Activated CD8-positive, alpha-beta memory T cell treated with anti-CD3 and anti-CD28 coated beads for 24 hours (primary cell): Measurements from ENCODE around the gene DHRS13.
"Not testable (repeated sequence)": the region's sequence is repeated elsewhere in the genome, so short reads cannot be mapped to it uniquely, and the experiment has no call there.

Experiments used
- DNase-seq: peaks from one replicate; pipeline ENCODE4 v3.0.0-alpha.2; 2020

DHRS13 gene

DNA sequence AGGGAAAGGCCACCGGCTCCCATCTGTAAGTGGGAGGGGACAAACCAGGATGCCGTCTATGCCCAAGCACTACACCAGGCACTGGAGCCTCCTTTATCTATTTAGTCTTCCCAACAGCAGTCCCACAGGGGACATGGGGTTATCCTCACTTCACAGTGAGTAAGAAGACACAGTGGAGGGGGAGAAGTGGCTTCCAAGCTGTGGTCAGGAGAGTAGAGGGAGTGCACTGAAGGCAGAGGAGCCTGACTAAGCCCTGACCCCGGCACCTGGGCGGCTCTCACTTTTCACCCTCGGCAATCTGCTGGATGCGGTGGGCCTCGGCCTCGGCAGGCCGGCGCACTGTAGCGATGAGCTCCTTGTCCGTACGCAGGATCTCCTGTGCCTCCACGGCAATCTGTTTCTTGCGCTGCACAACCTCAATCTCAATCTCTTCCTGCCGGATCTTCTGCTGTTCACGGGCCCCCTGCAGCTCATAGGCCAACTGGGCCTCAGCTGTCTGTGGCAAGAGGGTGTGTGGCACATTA, 21.3 kb downstream of the DHRS13 start:
- no peak for DNase-seq

DNA sequence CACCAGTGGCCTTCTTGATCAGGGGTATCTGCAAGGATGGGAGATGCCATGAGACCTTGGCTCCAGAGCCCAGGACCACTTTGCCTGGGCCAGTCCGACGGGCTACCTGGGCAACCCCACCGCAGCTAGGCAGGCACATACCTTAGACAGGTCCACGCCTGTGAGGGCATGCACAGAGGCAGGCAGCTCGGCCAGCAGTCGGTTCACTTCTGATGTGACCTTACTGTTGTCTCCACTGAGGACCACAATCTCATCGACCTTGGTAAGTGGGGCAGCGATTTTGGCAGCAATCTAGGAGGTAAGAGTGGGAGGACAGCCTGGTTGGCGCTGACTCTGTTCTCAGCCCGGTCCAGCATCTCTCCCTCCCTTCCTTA, 22.3 kb downstream of the DHRS13 start:
- DNase-seq = no peak

DNA sequence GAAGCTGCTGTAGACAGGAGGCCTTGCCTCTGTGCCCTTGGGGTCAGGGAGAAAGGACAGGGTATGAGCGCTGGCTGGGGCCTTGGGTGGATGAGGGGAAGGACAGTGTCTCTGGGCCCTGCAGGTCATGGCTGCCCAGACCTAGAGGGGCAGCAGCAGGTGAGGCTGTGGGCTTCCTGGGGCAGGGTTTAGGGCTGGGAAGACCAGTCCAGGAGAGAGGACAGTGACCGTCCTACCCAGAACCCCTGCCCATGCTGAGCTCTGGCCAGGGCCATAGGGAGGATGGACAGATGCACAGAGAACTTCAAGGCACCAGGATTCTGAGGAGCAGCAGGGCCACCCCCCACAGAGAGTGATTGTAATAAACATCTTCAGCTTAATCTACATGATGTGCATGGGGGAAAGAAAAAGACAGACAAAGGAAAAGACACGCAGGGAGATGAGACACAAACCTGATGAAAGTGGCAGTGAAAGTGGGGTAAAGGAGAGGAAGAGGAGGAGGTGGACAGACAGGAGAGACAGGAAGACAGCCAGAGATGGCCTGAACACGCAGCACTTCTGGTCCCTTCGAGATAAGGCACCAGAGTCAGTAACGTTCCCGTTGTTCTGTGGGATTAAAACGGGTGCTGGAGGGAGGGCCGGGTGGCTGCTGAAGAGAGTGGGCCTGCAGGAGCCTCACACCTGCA, 22.9 kb downstream of the DHRS13 start:
- no peak for DNase-seq

- DNase-seq = no peak
Measured at GRCh38 chr17:28878981-28879380, 23.9 kb downstream of the DHRS13 start.

DNA sequence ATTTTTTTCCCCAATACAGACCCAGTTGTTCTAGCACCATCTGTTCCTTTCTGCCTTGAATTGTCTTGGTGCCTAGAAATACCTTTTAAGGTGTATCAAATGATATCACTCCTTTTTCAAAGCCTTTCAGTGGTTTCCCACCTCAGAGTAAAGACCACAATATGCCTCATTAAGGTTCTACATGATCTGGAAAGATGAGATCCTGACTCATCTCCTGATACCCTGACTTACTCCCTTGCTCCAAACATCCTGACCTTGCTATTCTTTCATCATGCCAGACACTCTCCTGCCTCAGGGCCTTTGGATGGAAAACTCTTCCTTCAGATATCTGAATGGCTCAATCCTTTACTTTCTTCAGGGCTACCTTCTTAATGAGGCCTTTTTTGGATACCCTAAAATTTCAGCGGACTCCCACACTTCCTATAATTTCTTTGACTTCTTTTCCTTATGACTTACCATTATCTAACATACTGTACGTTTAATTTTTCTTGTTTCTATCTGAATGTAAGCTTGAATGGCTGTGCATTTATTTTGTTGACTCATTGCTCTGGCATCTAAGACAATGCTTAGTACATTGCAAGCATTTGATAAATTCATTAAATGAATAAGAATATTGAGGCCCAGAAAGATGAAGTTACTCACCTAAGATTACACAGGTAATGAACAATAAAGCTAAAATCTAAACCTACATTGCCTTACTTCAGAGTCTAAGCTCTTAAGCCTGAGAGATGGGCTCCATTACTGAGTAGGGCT, 24.5 kb downstream of the DHRS13 start:
- DNase-seq = no peak

DNA sequence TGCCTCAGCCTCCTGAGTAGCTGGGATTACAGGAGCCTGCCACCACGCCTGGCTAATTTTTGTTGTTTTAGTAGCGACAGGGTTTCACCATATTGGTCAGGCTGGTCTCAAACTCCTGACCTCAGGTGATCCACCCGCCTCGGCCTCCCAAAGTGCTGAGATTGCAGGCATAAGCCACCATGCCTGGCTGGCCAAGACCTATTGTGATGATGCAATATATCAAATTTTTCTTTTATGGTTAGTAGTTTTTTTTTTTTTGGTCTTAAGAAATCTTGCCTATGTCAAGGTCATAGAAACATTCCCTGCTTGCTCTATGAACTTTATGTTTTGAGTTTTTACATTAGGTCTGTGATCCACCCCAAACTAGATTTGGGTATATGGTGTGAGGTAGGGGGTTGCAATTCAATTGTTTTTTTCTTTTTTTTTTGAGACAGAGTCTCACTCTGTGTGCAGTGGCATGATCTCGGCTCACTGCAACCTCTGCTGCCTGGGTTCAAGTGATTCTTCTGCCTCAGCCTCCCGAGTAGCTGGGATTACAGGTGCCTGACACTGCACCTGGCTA, 25.6 kb downstream of the DHRS13 start:
- DNase-seq = not testable (repeated sequence)

DNA sequence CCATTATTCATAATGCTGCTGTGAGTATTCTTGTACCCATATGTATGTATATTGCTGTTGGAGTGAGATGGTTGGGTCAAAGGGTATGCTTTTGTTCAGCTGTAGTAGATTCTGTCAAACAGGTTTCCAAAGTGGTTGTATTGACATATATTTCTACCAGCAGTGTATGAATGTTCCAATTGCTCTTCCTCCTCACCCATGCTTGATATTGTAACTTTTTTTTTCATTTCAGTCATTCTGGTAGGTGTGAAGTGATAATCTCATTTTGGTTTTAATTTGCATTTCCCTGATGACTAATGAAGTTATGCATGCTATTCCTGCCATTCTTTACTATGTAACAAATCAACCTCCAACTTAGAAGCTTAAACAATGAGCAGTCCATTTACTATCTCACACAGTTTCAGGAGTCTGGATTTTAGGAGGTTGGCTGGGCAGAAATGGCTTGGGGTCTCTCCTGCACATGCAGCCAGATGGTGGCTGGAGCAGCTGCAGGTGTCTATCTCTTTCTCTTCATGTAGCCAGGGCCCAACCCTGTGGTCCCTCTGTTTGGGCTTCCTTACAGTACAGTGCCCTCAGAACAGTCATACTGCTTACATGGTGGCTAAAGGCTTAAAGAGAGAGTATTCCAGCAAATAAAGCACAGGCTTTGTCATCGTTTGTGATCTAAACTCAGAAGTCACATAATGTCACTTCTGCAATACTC, 26.9 kb downstream of the DHRS13 start:
- no peak for DNase-seq

DNA sequence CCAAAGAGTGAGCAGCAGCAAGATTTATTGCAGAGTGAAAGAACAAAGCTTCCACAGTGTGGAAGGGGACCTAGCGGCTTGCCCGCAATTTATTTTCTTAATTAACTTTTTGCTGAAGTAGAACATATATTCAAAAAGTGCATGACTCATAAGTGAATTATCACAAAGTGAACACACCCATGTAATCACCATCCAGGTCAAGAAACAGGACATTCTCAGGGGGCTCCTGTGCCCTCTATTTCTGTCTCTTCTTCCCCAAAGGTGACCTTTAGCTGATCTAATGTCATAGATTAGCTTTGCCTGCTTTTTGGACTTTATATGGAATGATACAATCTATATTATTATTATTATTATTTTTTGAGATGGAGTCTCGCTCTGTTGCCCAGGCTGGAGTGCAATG, 28.1 kb downstream of the DHRS13 start:
- no peak for DNase-seq

- DNase-seq = no peak
Measured at GRCh38 chr17:28873839-28874238, 29.0 kb downstream of the DHRS13 start.

DNA sequence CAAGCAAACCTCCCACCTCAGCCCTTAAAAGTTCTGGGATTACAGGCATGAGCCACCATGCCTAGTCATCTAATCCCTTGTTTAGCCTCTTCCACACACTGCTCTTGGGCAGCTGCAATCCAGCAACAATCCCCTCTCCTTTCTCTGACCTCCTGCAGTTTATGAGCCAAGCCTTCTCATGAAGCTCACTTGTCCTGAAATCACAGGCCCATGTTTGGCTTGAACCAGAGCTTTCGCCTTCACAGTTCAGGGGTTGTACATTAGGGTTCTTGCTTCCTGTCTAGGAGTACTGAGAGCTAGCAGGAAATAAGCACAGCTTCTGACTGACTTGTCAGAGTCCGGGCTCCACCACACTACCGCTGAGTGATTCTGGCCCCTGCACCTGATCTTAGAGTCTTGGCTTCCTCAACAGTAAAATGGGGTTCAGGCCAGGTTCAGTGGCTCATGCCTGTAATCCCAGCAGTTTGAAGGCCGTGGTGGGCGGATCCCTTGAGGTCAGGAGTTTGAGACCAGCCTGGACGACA, 31.8 kb downstream of the DHRS13 start:
- peak; percentile 72 for DNase-seq

DNA sequence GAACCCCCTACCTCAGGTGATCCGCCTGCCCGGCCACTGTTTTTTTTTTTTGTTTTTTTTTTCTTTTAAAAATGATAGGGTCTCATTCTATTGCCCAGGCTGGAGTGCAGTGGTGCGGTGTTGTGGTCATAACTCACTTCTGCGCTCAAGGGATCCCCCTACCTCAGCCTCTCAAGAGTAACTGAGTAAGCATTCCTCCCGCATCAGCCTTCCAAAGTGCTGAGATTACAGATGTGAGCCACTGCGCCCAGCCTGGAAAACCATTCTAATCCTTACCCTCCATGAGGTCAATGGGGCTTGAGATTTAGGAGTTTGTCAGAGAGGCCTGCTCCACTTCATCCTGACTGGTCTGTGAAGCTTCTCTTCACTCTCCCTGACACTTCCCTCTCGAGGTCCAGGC, 35.6 kb downstream of the DHRS13 start:
- no peak for DNase-seq

DNA sequence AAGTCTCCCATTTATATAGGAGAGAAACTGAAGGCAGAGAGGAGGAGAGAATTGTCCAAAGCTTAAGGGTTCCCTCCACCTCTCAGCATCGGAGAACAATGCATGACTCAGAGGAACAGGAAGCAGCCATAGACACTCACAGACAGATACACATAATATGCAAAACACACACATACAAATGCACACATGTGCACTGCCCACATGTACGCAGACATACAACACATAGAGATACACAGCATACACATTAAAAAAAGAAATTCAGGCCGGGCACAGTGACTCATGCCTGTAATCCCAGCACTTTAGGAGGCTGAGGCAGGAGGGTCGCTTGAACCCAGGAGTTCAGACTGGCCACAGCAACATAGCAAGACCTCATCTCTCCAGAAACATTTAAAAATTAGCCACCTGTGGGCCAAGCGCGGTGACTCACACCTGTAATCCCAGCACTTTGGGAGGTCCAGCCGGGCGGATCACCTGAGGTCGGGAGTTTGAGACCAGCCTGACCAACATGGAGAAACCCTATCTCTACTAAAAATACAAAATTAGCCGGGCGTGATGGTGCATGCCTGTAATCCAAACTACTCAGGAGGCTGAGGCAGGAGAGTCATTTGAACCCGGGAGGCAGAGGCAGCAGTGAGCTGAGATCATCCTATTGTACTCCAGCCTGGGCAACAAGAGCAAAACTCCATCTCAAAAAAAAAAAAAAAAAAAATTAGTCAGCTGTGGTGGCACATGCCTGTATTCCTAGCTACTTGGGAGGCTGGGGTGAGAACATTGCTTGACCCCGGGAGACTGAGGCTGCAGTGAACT, 36.7 kb downstream of the DHRS13 start:
- DNase-seq = no peak

DNA sequence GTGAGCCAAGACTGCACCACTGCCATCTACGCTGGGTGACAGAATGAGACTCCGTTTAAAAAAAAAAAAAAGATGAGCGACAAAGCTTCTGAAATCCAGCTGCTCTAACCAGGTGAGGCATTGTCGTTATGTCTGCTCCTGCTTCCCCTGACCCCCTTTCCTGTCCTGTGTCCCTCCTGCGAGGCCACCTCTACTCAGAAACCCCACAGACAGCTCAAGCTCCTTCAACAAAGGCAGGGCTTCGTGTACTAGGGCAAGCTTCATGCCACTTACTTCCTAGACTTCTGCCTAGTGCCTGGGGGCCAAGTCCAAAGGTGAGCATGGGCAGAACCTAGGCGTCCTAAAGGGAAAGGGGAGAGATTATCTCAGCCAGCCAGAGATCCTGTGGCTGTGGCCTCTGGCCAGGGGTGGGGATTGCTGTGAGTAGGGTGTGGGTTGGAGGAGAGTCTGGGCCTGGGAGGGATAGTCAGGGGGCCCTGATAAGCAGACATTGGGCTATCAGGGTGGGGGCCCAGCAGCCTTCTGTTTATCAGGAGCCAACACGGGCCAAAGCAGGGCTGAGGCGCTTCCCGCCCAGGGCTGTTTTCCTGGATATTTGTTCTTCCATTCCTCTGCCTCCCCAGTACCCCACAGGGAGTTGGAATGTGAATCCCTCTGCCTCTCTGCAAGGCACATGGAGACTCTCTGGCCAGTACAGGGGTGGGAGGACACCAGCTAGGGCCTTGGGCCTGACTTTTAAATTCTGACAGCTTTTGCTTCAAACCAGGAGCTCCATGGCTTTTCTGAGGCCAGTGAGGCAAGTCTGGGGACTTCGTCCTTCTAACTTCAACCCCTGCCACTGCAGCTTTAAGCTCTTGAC, 37.7 kb downstream of the DHRS13 start:
- DNase-seq = no peak

GRCh38 chr17:28863953-28864352, 38.9 kb downstream of the DHRS13 start:
- no peak for DNase-seq

DNA sequence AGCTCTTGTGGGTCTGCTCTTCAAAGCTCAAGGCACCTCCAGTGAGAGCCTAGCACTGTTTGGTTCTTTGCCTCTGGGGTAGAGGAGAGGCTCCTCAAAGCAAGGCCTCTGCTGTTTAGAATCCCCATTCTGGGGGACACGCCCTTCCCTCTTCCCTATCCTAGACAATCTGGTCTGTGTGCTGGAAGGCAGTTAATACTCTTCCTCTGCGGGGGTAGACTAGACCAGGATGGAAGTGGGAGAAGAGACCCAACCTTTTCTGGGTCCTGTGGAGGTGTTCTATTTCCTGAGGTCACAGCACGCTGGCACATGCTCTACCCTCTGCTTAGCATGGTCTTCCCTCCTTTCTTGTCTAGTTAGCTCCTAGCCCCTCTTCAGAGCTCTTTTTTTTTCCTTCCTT, 40.3 kb downstream of the DHRS13 start:
- DNase-seq = no peak

GRCh38 chr17:28861393-28862203, 41.3 kb downstream of the DHRS13 start:
- no peak for DNase-seq

GRCh38 chr17:28860363-28860808, 42.5 kb downstream of the DHRS13 start:
- no peak for DNase-seq

- DNase-seq = no peak
Measured at GRCh38 chr17:28858801-28859355, 44.0 kb downstream of the DHRS13 start.

GRCh38 chr17:28857905-28858800, 44.7 kb downstream of the DHRS13 start:
- DNase-seq = no peak
